Activated CD4-positive, alpha-beta memory T cell treated with anti-CD3 and anti-CD28 coated beads, Interleukin-2, amount 10 ng/mL, durations not matched to agents 7 days and 5 days (primary cell): ENCODE data around the gene FASN. TPM values are rescaled to one million over a fixed set of nuclear protein-coding genes. Genes with fewer than 3 reads are reported as not detected.

Experiments
- CTCF ChIA-PET: fragments of 350-600 bp; sonication (Branson Sonifier 250); formaldehyde crosslinking; loops from one replicate; lab custom pipeline; 2021; ENCODE audit warnings: antibody characterized with exemption, inconsistent platforms; lab: Charles Lee
- POLR2A ChIA-PET: fragments of 350-600 bp; sonication (Branson Sonifier 250); formaldehyde crosslinking; loops from one replicate; lab custom pipeline; 2021; ENCODE audit warnings: antibody characterized with exemption; lab: Charles Lee
- DNase-seq: peaks from one replicate; pipeline ENCODE4 v3.0.0-alpha.2; 2020
- H3K27ac Mint-ChIP-seq: one replicate; pipeline ENCODE4 v1.8.0; 2021; ENCODE audit warnings: mild to moderate bottlenecking, mixed read lengths
- H3K27me3 Mint-ChIP-seq: one replicate; pipeline ENCODE4 v1.8.0; 2021; ENCODE audit warnings: mixed read lengths
- H3K36me3 Mint-ChIP-seq: one replicate; pipeline ENCODE4 v1.8.0; 2021; ENCODE audit warnings: low read depth, mixed read lengths
- H3K4me1 Mint-ChIP-seq: one replicate; pipeline ENCODE4 v1.8.0; 2021; ENCODE audit warnings: mixed read lengths
- H3K4me3 Mint-ChIP-seq: one replicate; pipeline ENCODE4 v1.8.0; 2021; ENCODE audit warnings: mild to moderate bottlenecking, mixed read lengths
- H3K9me3 Mint-ChIP-seq: one replicate; pipeline ENCODE4 v1.8.0; 2021; ENCODE audit warnings: mixed read lengths
- total RNA-seq, 2 experiments: library from RNA; stranded (reverse); gene quantifications; one replicate each; pipeline ENCODE4 v1.2.3, GENCODE V29; 2021

Gene FASN
- total RNA-seq, 2 experiments from 2014 or later: 181 to 191 TPM

DNA sequence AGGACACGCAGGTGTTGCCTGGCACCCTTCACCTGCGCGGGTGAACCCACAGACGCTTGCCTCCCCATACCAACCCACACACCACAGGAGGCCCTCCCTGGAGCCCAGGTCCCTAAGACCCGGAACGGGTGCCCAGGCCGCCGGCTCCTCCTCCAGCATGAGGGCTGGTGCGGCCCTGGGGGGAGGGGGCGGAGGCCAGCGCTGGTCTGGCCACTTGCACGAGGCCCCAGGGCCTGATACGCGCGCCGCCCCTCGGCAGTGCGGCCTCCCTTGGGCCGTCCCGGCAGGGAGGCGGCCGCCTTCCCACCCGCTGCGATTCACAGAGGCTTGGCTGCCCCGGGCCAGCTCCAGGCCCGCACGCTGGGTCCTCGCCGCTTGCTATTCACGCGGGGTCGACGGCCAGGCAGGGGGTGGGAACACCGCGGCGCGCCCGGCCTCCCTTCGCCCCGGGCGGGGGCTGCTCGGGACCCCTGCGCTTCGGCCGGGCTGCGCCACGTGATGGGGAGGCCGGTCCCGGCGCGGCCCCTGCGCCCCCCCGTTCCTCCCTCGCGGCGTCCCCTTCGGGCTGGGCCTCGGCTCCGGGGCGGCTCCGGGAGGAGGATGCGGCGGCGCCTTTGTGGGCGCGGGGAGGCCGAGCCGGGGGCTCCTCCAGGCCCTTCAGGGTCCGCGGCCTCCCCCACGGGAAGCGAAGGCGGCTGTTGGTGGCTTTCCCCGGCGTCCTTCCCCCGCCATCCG, 685 bp downstream of the FASN start:
- Mint-ChIP-seq H3K9me3 (no peaks in the 10 kb centered on the region), H3K36me3 (peaks cover 9% of the 10 kb centered on the region), H3K27me3 (no peaks in the 10 kb centered on the region), H3K4me1 (peaks cover 24% of the 10 kb centered on the region), H3K27ac (peak overlapping the region; percentile 66), H3K4me3 (peak overlapping the region; percentile 74)
- ChIA-PET CTCF (no interaction called here), POLR2A (interaction anchor here (0.6 to 3.2 kb wide), 11 partner anchors 9 to 173 kb away, joined by 3 to 15 read pairs (median 7); partner anchors contain the start of genes CENPX, DCXR and LRRC45)
- peak; percentile 41 for DNase-seq

DNA sequence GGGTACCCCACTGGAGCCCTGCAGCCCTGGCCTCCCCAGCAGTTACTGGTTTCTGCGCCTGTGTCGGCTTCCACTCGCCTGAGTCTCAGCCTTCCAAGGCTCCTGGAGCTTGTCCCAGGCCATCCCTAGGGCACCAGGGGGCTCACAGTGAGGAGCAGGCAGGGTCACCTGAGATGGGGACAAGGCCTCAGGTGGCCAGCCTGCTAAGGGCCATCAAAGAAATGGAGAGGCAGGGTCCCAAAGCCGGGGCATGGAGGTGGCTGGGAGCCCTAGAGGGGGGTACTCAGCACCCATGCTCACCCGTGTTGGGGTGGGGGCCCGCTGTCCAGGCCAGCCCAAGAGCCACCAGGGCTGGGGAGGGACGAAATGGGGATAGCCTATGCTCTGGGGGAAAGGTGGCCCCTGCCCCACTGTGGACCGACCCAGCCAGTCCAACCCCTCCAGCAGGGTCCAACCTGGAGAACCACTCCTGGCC, 1.3 kb downstream of the FASN start:
- Mint-ChIP-seq H3K27me3 (no peaks in the 10 kb centered on the region), H3K9me3 (no peaks in the 10 kb centered on the region), H3K36me3 (peaks cover 13% of the 10 kb centered on the region), H3K4me1 (peaks cover 24% of the 10 kb centered on the region), H3K27ac (peak overlapping the region; percentile 66), H3K4me3 (peak overlapping the region; percentile 74)
- no peak for DNase-seq
- POLR2A ChIA-PET: interaction anchor here (0.9 to 2.9 kb wide), 6 partner anchors 9 to 74 kb away, joined by 3 to 15 read pairs (median 6); partner anchors contain the start of genes CENPX, DCXR and LRRC45
- CTCF ChIA-PET: no interaction called here

DNA sequence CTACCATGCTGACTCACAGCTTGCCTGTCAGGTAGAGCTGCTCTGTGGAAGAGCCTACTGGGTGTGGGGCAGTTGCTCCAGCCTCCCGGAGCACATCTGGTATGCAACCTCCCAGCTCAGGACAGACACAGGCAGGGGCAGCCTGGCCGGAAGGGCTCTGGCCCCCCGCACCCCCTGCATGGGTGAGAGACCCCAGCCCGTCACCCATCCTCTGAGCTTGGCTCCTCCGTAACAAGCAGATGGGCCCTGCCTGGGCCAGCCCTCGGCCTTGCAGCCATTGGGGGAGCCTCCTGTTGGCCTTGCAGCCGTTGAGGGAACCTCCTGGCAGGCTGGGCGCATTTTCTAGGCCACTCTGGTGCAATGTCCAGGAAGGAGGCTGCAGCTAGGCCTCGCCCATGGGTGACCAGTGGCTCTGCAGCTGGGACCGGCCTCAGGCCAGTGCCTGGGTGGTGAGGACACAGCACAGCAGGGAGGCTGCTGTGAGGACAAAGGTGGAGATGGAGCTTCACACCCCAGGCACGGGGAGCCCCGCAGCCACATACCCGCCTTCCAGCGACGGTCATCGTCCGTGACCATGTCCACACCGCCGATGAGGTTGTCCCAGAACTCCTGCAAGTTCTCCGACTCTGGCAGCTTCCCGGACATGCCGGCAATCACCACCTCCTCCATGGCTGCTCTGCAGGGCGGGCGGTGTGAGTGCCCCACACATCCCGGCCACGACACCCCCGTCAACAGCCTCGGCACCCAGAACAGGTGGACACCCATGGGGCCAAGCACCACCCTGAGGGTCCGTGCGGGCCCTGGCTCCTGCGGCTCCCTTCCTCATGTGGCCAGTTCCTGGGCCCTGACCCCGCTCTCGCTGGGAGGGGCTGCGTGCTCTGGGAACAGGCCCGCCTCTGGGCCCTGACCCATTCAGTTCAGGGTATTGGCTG, 2.0 kb downstream of the FASN start:
- POLR2A ChIA-PET: interaction anchor here (0.6 to 1.8 kb wide), 5 partner anchors 10 to 433 kb away, joined by 3 to 7 read pairs (median 4); partner anchors contain the start of gene DUS1L
- Mint-ChIP-seq H3K27ac (peak overlapping the region; percentile 66), H3K4me3 (peak overlapping the region; percentile 74), H3K36me3 (peaks cover 16% of the 10 kb centered on the region), H3K4me1 (peaks cover 24% of the 10 kb centered on the region), H3K27me3 (no peaks in the 10 kb centered on the region), H3K9me3 (no peaks in the 10 kb centered on the region)
- CTCF ChIA-PET: no interaction called here
- no peak for DNase-seq

DNA sequence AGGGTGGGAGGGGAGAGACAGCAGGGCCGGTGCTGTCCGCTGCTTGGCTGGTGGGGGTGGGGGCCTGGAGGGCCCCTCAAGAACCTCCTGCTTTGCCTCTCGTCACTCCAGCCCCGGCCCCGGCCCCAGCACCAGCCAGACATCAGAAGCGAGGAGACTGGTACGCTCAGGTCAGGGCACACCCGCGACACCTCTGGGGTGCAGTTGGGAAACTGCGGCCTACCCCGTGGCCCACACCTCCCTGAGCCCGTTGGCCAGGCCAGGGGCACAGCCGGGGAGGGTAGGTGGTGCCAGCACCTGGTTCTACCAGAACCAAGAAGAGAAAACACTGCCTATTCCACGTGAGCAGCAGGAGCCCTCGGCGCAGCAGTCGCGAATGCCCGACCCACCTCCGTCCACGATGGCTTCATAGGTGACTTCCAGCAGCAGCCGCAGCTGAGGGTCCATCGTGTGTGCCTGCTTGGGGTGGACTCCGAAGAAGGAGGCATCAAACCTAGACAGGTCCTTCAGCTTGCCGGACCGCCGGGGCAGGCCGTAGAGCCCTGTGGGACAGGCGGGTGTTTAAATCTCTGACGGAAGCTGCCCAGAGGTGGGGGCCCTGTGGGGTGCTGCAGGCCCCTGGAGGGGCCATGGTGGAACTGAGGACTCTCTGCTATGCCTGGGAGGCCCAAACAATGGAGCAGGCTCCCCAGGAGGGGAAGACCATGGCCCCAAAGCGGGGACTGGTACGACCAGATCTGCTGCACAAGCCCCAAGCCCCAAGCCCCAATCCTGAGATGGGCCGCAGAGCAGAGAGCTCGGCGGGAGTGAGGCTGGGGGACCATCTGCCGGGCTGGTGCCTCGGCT, 2.9 kb downstream of the FASN start:
- POLR2A ChIA-PET: interaction anchor here (1.3 to 1.8 kb wide), 4 partner anchors 11 to 65 kb away, joined by 4 to 7 read pairs (median 6); partner anchors contain the start of gene DUS1L
- Mint-ChIP-seq H3K4me3 (no peak overlapping the region), H3K27ac (no peak overlapping the region), H3K27me3 (no peaks in the 10 kb centered on the region), H3K9me3 (no peaks in the 10 kb centered on the region), H3K4me1 (peaks cover 24% of the 10 kb centered on the region), H3K36me3 (peaks cover 20% of the 10 kb centered on the region)
- CTCF ChIA-PET: no interaction called here
- DNase-seq: no peak

DNA sequence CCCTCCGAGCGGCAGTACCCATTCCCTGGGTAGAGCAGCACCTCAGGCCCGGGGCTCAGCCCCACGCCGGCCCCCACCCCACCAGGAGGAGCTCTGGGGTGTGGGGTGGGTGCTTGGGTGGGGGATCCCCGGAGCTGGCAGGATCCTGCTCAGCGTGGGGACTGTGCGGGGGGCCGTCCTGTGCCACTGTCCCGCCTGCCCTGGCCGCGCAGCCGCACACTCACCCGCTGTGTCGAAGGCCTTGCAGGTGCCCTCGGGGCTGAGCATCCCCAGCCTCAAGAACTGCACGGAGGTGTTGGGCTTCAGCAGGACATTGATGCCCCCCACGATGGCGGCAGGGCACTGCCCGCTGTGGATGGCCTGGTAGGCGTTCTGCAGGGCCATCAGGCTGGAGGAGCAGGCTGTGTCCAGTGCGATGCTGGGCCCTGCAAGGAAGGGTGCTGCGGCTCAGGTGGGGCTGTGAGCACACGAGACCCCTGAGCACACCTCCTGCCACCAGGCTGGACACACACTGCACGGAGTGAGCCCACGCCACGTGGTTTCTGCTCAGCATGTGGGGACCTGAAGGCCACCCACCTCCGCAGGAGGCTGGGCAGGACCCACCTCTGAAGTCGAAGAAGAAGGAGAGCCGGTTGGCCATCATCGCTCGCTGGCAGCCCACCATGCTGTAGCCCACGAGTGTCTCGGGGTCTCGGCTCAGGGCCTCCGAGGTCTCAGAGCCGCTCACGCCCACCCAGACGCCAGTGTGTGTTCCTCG, 4.9 kb downstream of the FASN start:
- ChIA-PET POLR2A (no interaction called here), CTCF (no interaction called here)
- Mint-ChIP-seq H3K27ac (no peak overlapping the region), H3K27me3 (no peaks in the 10 kb centered on the region), H3K4me3 (no peak overlapping the region), H3K4me1 (peaks cover 15% of the 10 kb centered on the region), H3K36me3 (peaks cover 28% of the 10 kb centered on the region), H3K9me3 (no peaks in the 10 kb centered on the region)
- no peak for DNase-seq

DNA sequence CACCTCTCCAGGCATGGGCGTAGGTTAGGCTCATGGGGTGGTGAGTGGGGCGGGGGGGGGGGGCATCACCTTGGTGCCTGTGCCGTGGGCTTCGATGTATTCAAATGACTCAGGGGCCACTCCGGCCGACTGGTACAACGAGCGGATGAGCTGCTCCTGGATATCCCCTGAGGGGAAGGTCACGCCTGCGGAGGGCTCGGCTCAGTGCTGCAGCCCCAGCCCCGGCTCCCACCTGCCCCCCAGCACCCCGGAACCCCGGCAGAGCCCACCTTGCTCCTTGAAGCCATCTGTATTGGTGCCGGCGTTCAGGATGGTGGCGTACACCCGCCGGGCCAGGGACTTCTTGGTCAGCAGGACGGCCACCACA, 5.4 kb downstream of the FASN start:
- Mint-ChIP-seq H3K27ac (no peak overlapping the region), H3K9me3 (no peaks in the 10 kb centered on the region), H3K4me1 (peaks cover 15% of the 10 kb centered on the region), H3K36me3 (peaks cover 32% of the 10 kb centered on the region), H3K27me3 (no peaks in the 10 kb centered on the region), H3K4me3 (no peak overlapping the region)
- POLR2A ChIA-PET: no interaction called here
- no peak for DNase-seq
- CTCF ChIA-PET: no interaction called here

DNA sequence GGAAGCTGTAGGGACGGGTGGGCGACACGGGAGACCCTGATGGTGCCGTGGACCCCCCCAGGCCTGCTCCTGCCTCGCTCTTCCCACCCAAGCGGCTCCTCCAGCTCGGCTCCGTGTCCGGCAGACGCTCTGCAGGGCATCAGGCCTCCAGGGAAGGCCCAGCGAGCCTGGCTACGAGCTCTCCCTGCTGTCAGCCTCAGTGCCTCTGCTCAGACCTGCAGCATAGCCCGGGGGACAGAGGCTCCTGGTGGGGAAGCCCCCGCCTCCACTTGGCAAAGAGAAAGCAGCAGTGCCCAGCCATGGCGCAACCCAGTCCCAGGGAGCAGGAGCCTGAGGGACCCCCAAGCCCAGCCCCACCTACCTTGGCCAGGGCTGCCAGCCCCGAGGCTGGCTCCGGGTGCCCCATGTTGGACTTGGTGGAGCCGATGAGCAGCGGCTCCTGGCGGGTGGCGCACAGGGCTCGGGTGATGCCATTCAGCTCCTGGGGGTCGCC, 5.9 kb downstream of the FASN start:
- ChIA-PET POLR2A (no interaction called here), CTCF (no interaction called here)
- no peak overlapping the region for H3K4me3 Mint-ChIP-seq

DNA sequence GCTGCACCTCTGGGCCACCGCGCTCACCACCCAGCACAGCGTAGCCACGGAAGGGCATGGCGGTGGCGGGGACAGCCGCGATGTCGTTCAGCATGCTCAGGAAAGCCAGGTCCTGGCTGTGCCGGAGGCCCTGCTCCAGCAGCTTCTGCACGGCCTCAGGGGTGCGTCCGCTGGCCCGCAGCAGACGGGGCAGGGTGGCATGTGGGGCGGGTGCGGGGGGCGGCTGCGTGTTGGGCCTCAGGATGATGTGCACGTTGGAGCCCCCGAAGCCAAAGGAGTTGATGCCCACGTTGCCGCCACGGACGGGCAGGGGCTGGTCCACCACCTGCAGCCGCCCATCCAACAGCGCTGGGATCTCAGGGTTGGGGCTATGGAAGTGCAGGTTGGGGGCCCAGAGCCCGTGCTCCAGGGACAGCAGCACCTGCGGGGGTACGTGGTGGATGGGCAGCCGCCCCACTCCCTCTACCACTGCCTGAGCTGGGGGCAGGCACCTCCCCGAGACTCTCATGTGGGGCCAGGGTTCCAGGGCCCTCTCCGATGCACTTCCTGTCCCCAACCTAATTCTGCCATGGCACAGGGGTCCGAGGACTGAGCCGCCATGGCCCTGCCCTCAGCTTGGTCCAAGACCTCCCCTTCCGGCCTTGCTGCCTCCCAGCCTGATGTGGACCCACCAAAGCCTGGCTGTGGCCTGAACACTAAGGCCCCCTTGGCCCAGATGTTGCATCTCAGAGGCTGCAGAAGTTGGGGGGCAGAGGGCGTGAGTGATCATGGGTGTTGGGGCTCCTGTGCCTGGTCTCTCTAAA, 6.6 kb downstream of the FASN start:
- peaks cover 32% of the 10 kb centered on the region for H3K36me3 Mint-ChIP-seq
- H3K4me3 Mint-ChIP-seq: no peak overlapping the region
- ChIA-PET POLR2A (no interaction called here), CTCF (interaction anchor here (0.6 kb wide), 1 partner anchor 366 kb away, joined by 5 read pairs; no protein-coding TSS in a partner anchor)
- no peaks in the 10 kb centered on the region for H3K9me3 Mint-ChIP-seq
- H3K27me3 Mint-ChIP-seq: no peaks in the 10 kb centered on the region
- peaks cover 13% of the 10 kb centered on the region for H3K4me1 Mint-ChIP-seq
- H3K27ac Mint-ChIP-seq: no peak overlapping the region
- no peak for DNase-seq

More for the DNA sequence above, 5.9 kb downstream of the FASN start:
- Mint-ChIP-seq H3K27ac (no peak overlapping the region), H3K9me3 (no peaks in the 10 kb centered on the region), H3K4me1 (peaks cover 15% of the 10 kb centered on the region), H3K36me3 (peaks cover 32% of the 10 kb centered on the region), H3K27me3 (no peaks in the 10 kb centered on the region)
- DNase-seq: no peak

DNA sequence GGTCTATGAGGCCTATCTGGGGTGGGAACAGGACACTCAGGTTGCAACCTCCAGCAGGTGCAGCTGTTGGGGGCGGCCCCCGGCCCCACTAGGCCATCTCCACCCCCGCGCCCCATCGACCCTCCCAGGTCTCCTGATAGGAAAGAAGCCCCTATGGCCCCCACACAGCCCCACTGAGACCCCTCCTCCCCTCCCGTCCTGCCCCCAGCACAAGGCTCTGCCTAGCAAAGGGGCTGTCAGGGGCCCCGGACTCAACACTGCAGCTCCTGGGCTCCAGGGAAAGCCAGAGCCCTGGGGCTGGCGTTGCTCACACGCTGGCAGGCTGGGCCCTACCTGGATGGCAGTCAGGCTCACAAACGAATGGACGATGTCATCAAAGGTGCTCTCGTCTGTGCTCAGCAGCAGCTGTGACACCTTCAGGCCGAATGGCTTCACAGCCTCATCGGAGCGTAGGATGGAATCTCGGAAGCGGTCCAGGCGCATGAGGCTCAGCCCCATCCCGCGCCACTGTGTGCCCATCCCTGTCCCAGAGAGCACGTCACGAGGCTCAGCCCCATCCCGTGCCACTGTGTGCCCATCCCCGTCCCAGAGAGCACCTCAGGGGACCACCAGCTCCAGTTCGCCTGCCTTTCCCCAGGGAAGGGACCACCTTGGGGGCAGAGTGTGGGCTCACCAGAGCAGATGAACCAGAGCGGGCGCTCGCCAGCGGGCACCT, 7.3 kb downstream of the FASN start:
- Mint-ChIP-seq H3K36me3 (peaks cover 28% of the 10 kb centered on the region), H3K4me3 (no peak overlapping the region), H3K9me3 (no peaks in the 10 kb centered on the region), H3K27me3 (no peaks in the 10 kb centered on the region), H3K4me1 (peaks cover 6% of the 10 kb centered on the region), H3K27ac (no peak overlapping the region)
- no peak for DNase-seq
- ChIA-PET CTCF (no interaction called here), POLR2A (no interaction called here)

DNA sequence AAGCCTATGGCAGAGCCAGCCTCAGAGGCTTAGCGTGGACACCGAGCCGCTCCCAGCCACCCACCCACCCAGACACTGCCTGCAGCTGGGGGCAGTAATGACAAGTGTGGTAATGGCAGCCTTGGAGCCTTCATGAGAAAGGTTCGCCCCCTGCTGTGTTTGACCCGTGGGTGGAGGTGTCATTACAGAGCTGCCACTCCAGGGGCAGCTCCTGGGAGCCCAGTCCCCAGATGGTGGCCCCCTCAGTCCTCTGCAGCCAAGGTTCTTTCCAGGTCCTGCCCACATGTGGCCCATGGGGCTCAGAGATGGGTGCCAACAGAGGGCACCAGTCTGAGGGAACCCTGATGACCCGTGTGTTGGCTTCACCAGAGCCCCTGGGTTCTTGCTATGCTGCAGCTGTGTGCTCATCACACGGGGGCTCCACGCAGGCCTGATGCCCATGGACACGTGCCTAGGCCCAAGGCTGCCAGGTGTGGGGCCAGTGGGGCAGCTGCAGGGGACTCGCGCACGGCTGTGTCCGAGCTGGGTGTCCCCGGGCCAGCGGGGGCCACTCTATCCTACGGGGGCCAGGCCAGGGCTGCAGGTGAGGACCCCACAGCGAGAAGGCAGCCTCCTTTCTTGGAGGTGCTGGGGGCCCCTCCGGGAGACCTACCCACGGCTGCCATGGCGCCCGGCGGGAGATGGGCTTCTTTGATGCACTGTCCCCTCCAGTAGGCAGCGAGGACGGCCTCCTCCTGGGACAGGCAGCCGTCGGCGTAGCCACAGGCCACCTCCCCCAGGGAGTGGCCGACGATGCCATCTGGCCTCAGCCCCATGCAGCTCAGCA, 8.1 kb downstream of the FASN start:
- H3K4me3 Mint-ChIP-seq: no peak overlapping the region
- peaks cover 27% of the 10 kb centered on the region for H3K36me3 Mint-ChIP-seq
- no peak overlapping the region for H3K27ac Mint-ChIP-seq
- POLR2A ChIA-PET: interaction anchor here (0.8 to 1.0 kb wide), 2 partner anchors 9 to 16 kb away, joined by 3 to 4 read pairs; partner anchors contain the start of gene FASN
- no peaks in the 10 kb centered on the region for H3K27me3 Mint-ChIP-seq
- no peaks in the 10 kb centered on the region for H3K9me3 Mint-ChIP-seq
- CTCF ChIA-PET: no interaction called here
- H3K4me1 Mint-ChIP-seq: peaks cover 2% of the 10 kb centered on the region
- DNase-seq: no peak
